DMS153 treated with DMSO at 0.1 percent for 48 hours (cell line): ENCODE data around the gene HTRA3.

ENCODE experiments used
- DNase-seq: peaks from one replicate; lab custom pipeline; 2025; ENCODE audit not compliant: unreplicated experiment; lab: John Stamatoyannopoulos, UW

The HTRA3 gene

DNA sequence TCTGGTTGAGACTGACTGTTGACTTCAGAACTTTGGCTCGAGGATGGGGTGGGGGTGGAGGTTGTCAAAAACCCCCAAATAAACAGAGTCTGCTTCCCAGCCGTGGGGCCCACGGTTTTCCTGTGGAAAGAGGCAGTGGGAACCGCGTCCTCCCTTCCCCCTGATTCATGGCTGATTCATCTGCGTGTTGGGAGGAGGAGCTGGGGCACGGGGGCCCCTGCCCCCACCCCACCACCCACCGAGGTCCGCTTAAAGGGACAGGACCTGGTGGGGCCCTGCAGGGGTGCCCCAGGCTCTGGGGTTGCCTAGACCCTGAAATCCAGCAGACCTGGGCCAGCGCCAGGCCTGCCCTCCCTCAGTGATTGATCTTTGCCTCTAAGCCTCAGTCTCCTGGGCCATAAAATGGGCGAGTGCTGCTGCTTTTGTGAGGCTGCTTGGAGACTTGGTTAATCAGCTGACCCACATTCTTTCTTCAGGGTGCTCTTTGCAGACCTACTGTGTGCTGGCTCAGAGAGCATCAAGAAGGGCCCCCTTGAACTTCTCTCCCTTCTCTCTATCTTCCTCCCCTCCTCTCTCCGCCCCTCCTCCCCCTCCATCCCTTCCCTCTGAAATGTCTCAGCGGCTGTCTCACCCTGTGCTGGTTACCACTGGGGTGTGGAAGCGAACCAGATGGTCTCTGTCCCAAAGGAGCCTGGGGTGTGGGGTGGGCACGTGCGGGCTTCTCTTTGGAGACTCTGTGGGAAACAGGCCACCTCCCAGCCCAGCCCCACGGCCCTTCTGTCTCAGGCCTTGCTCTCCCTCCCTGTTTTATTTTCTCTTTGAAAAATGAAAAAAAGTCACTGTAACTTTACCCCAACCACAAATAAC, 9.1 kb downstream of the HTRA3 start:
- DNase-seq = no peak

DNA sequence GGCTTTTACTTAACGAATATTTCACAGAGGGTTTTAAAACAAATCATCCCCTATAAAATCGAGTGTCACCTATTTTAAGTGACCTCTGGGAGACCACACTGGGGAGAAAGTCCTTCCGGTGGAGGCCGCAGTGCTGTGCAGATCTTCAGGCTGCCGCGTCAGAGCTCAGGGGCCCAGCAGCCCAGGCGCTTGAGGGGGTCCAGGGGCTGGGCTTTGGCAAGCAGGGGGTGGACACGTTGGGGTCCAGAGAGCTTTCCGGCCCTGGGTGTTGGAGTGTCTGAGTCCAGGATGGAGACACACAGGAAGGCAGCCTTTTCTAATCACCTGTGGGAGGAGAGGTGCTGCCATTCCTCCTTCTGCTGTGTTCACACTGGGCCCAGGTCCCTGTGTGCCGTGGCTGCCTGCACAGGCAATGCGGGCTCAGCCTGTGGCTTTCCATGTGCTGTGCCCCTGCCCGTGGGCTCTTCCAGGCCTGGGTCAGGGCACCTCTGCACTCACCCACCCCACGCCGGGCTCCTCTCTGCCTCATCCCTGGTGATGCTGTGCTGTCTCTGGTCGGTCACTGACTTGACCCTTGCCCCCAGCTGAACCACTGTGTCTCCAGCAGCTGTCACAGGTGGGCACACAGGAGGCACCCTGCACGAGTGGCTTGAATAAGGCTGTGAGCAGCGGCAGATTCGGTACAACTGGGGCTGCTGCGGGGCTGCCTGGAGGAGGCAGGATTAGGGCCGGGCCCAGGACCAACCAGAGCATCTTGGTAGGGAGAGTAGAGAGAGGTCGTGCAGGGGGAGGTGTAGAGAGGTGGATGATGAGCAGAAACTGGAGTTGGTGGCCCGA, 10.0 kb downstream of the HTRA3 start:
- DNase-seq = no peak

- no peak for DNase-seq
Measured at GRCh38 chr4:8280158-8280875, 10.8 kb downstream of the HTRA3 start.

- DNase-seq = no peak
Measured at GRCh38 chr4:8280876-8281440, 11.4 kb downstream of the HTRA3 start.

DNA sequence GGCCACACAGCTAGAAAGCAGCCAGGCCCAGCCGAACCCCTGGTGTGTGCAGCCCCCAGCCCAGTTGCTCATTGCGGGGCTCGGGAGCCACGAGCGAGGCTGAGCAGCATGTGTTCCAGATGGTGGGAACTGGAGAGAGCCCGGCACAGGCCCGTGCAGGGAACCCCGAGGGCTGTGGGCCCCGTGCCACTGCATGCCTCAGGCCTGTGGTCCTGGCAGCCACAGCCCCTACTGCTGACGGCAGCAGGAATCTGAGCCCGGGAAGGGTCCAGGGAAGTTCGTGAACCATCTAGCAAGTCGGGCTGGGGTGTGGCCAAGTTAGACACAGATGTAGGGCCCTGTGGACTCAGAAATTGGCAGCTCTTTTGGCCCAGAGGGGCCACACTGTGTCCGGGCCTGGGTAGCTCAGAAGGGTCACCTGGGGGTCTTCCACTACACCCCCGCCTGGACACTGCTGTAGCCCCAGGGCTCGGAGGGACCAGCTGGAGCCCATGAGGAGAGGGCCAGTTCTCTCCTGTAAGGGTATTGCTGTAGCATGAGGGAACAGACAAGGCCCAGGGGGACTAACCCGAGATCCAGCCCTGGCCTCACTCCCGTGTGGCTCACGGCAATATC, 12.1 kb downstream of the HTRA3 start:
- no peak for DNase-seq

GRCh38 chr4:8282134-8282641, 12.6 kb downstream of the HTRA3 start:
- DNase-seq = no peak

DNA sequence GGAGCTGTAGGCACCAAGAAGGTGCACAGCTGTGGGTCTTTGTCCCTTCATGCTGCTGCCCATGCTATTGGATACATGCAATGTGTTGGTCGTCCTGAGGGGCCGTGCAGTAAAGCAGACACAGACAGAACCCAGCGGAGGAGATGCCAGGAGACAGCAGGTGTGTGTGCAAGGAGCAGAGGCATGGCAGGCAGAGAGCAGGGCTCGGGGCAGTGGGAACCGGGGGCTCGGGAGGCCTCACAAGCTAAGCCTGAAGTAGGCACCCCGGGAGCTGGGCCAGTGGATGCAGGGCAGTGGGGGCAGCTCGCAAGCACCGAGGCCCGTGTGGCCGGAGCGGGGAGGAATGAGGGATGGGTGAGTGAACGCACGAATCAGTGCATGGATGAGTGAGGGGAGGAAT, 13.2 kb downstream of the HTRA3 start:
- DNase-seq = no peak

DNA sequence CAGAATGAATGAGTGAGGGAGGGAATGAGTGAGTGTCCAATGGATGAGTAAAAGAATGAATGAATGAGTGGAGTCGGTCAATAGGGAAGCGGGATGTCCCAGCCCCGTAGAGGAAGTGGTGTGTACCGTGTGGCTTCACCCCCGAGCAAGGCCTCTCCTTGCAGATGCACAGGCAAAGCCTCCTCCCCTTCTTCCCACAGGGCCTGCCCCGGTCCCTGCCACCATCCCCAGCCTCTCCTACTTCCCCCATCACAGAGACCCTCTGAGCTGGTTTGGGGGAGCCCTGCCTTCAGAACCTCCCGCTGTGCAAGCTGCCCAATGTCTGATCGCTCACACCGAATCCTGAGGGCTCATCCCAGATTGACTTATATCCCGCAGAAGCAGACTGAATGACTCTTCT, 13.6 kb downstream of the HTRA3 start:
- DNase-seq = no peak

GRCh38 chr4:8283631-8284121, 14.1 kb downstream of the HTRA3 start:
- no peak for DNase-seq

- no peak for DNase-seq
Measured at GRCh38 chr4:8284391-8284790, 14.8 kb downstream of the HTRA3 start.

DNA sequence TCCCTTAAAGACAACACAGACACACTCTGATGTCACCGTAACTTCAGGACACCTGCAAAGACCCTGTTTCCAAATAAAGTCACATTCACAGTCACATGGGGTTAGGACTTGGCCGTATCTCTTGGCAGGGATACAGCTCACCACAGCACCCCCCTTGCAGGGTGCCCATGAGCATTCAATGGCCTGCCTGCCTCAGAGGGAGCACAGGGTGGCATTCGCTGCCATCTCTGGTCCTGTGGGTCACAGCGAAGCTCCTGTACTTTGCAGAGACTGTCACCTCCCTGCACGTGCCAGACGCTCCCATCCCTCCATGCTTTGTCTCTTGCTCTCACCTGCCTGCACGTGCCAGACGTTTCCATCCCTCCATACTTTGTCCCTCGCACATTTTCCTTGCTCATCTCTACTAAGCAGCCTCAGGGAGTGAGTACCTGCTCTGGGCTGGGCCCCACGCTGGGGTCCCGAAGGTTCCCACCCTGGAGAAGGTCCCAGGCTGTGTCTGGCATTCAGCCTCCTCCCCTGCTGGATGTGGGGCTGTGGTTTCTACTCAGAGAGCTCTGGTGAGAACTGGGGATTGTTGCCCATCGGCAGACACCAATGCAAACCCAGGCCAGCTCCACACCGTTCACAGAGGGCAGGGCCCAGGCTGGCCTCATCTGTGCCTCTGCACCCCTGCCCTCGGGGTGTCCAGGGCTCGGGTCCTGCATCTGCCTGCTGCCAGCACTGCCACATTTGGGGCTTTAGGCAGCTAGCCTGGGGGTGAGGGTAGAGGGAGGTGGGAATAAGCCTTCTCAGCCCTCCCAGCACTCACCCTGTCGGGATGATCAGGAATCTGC, 15.8 kb downstream of the HTRA3 start:
- DNase-seq = no peak

DNA sequence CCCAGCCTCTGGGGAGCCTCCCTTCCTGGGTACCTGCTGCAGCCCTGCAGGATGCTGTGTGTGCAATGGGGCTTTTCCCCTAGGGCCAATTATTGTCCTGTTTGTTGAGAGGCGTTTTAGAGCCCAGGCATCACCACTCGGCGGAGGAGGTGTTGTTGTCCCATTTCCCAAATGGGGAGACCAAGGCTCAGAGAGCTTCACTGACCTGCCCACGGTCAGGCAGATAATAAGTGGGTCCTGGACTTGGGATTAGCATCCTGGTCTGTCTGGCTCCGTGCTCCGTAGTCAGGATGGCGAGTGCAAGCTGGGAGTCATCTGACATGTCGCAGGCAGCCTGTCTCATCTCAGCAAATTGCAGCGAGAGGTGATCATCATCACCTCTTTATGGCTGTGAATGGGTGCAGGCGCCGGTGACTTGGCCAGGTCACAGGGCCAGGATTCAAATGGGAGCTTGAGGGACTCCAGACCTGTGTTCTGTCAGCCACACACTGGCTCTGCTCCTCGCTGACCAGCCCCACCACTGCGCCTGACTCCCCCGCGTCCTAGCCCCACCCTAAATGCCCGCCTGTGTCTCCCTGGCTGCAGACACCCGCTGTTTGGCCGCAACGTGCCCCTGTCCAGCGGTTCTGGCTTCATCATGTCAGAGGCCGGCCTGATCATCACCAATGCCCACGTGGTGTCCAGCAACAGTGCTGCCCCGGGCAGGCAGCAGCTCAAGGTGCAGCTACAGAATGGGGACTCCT, 16.6 kb downstream of the HTRA3 start:
- DNase-seq = no peak

DNA sequence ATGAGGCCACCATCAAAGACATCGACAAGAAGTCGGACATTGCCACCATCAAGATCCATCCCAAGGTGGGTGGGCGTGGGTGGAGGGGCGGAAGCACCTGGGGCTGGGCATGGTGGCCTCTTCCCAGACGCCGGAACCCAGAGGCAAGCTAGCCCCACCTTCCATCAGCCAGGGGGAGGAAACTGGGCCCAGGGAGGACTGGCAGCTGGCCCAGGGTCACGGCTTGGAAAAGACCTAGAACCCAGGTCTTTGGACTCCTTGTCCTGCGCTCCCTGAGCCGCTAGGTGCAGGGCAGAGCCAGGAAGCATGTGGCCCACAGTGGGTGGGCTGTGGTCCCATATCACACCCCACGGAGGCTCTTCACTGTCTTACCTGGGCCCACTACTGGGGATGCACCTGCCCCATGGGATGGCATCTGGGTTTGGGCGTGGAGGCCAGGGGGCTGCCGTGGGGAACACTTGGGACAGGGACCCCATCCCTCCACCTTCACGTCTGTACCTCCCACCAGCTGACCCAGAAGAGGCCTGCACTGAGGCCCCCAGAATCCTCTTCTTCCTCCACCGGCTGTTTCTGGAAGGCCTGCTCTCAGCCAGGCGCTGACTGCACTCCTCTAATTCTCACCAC, 17.3 kb downstream of the HTRA3 start:
- no peak for DNase-seq

- no peak for DNase-seq
Measured at GRCh38 chr4:8287343-8288280, 18.1 kb downstream of the HTRA3 start.

DNA sequence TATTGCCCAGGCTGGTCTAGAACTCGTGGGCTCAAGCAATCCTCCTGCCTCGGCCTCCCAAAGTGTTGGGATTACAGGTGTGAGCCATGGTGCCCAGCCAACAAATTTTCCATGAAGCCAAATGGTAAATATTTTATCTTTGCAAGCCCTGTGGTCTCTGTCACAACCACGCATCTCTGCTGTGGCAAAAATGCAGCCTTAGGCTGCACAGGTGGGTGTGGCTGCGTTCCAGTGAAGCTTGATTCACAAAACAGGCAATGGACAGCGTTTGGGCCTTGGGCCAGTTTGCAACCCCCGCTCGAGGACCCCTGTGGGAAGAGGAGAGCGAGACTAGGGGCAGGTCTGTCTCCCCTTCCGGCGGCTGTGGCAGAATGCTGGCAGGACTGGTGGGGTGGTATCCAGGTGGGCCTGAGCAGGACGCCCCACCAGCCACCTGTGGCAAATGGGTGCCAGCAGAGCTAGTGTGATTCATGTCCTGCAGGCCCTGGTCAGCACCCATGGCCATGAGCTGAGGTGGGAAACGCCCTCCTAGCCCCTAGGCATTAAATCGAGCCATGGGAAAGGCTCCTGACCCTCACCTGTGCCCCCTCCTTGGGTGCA, 19.7 kb downstream of the HTRA3 start:
- no peak for DNase-seq

- DNase-seq = no peak
Measured at GRCh38 chr4:8289956-8290700, 20.6 kb downstream of the HTRA3 start.
